ENCODE results near the gene UBE4B. TPM values are rescaled to one million over a fixed set of nuclear protein-coding genes. Genes with fewer than 3 reads are reported as not detected.

Gene UBE4B
- total and polyA plus RNA-seq, 2 of the 13 experiments (the other 11 are each of a cell fraction or from before 2014, with no cell fraction given): 15.2 to 24.8 TPM

DNA sequence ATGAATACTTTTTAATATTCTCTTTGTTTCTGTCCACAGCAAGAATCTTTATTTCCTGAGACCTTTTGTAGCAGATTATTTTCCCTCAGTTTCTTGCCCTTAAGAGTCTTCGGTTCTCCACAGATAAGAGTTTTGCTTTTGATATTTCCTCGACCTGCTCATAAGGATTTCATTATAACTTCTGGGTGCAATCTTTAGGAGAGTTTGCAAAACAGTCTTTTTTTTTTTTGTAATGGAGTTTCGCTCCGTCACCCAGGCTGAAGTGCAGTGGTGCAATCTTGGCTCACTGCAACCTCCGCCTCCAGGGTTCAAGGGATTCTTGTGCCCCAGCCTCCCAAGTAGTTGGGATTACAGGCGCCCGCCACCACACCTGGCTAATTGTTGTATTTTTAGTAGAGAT is 10.1 kb upstream of the UBE4B start:
- no peaks in the 10 kb centered on the region for H3K27me3 ChIP-seq (ENCODE audit: control insufficient read depth in 1 of 2, insufficient read depth in 2 of 2, low read length in 2 of 2)
- no peaks in the 10 kb centered on the region for H3K36me3 ChIP-seq (replicated peaks in 1 of 2; ENCODE audit: control insufficient read depth in 1 of 2, insufficient read depth in 2 of 2, low read length in 2 of 2)
- no peak overlapping the region for H3K27ac ChIP-seq (ENCODE audit: extremely low read length, insufficient read depth, low read length)
- FAIRE-seq (no peak), ATAC-seq (no peak), DNase-seq (ENCODE audit: low spot score) (no peak)
- intact Hi-C loops (cut with micrococcal nuclease; ENCODE audit: unreplicated experiment) (no loop called here), in situ Hi-C loops (cut with HindIII; ENCODE audit: extremely low pct_ligation_motif_present, low pct_unique_long_range_greater_than_20kb) (no loop called here)
- no peak overlapping the region for H3K4me3 ChIP-seq (replicated peaks in 1 of 3; ENCODE audit: insufficient read depth in 1 of 3, low read depth in 2 of 3, low read length in 3 of 3)
- no peak overlapping the region for H2AFZ ChIP-seq (ENCODE audit: low read length)
- no peaks in the 10 kb centered on the region for H3K79me2 ChIP-seq (ENCODE audit: insufficient read depth, low read length)
- POLR2A ChIA-PET: no interaction called here
- 51% methylated on average over 7 of the region's 7 CpGs for WGBS (ENCODE audit: low lambda C conversion rate)
- BruUV-seq (replicated peaks): no TSS peak
- H3K4me1 ChIP-seq (ENCODE audit: insufficient read depth, low read length): 0 out of 2 replicates have a peak, but pooled peaks cover 4% of the 10 kb centered on the region
- no peaks in the 10 kb centered on the region for H4K20me1 ChIP-seq (ENCODE audit: insufficient read depth, low read length)
- TF ChIP-seq KAT7 (CRISPR knock-in tag; IDR thresholded peaks at IDR 0.05; ENCODE audit: borderline replicate concordance) (no peak), NR2F2 (IDR thresholded peaks at IDR 0.05; ENCODE audit: borderline replicate concordance, low read depth) (no peak), KDM2A (CRISPR knock-in tag; IDR thresholded peaks at IDR 0.05; ENCODE audit: borderline replicate concordance, low read depth) (no peak), NR2F6 (IDR thresholded peaks at IDR 0.05) (no peak), NR2F6 (CRISPR knock-in tag; IDR thresholded peaks at IDR 0.05) (no peak), ZNF776 (CRISPR knock-in tag; IDR thresholded peaks at IDR 0.05) (no peak)
- H3K9me3 ChIP-seq (ENCODE audit: low read length): peaks cover 3% of the 10 kb centered on the region; the same call in 1 of the 2 replicates
- H3K4me2 ChIP-seq (ENCODE audit: low read depth, low read length): no peak overlapping the region
- CTCF ChIA-PET (ENCODE audit: low intra/inter-chr PET ratio, low total read pairs): no interaction called here
- no peak overlapping the region for H3K9ac ChIP-seq (ENCODE audit: insufficient read depth, low read depth, low read length)

DNA sequence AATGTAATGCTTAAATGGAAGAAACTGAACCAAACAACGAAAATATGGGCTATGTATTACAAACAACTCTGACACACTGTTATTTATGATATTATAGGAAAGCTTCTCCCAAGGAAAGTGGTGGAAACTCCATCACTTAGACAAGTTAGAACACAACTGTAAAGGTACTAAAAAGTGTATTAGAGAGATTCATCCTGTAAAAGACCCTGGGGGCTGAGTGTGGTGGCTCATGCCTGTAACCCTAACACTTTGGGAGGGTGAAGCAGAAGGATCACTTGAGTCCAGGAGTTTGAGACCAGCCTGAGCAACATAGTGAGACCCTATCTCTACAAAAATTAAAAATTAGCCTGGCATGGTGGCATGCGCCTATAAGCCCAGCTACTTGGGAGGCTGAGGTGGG is 7.4 kb upstream of the UBE4B start:
- no peaks in the 10 kb centered on the region for H3K36me3 ChIP-seq (replicated peaks in 1 of 2; ENCODE audit: control insufficient read depth in 1 of 2, insufficient read depth in 2 of 2, low read length in 2 of 2)
- ATAC-seq: no peak
- no peak overlapping the region for H2AFZ ChIP-seq (ENCODE audit: low read length)
- no peak overlapping the region for H3K4me2 ChIP-seq (ENCODE audit: low read depth, low read length)
- WGBS (ENCODE audit: low lambda C conversion rate): 50% methylated on average over 2 of the region's 2 CpGs
- BruUV-seq (replicated peaks): no TSS peak
- no peak overlapping the region for H3K9ac ChIP-seq (ENCODE audit: insufficient read depth, low read depth, low read length)
- no peak overlapping the region for H3K27ac ChIP-seq (ENCODE audit: extremely low read length, insufficient read depth, low read length)
- H3K4me1 ChIP-seq (ENCODE audit: insufficient read depth, low read length): 0 out of 2 replicates have a peak, but pooled peaks cover 4% of the 10 kb centered on the region
- TF ChIP-seq ZNF124 (CRISPR knock-in tag; IDR thresholded peaks at IDR 0.05) (no peak), ZNF160 (CRISPR knock-in tag; IDR thresholded peaks at IDR 0.05) (peak; percentile 99)
- TF ChIP-seq, protein P1, sequence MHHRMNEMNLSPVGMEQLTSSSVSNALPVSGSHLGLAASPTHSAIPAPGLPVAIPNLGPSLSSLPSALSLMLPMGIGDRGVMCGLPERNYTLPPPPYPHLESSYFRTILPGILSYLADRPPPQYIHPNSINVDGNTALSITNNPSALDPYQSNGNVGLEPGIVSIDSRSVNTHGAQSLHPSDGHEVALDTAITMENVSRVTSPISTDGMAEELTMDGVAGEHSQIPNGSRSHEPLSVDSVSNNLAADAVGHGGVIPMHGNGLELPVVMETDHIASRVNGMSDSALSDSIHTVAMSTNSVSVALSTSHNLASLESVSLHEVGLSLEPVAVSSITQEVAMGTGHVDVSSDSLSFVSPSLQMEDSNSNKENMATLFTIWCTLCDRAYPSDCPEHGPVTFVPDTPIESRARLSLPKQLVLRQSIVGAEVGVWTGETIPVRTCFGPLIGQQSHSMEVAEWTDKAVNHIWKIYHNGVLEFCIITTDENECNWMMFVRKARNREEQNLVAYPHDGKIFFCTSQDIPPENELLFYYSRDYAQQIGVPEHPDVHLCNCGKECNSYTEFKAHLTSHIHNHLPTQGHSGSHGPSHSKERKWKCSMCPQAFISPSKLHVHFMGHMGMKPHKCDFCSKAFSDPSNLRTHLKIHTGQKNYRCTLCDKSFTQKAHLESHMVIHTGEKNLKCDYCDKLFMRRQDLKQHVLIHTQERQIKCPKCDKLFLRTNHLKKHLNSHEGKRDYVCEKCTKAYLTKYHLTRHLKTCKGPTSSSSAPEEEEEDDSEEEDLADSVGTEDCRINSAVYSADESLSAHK (CRISPR knock-in tag; IDR thresholded peaks at IDR 0.05; ENCODE audit: borderline replicate concordance): no peak
- TF ChIP-seq, protein P2, sequence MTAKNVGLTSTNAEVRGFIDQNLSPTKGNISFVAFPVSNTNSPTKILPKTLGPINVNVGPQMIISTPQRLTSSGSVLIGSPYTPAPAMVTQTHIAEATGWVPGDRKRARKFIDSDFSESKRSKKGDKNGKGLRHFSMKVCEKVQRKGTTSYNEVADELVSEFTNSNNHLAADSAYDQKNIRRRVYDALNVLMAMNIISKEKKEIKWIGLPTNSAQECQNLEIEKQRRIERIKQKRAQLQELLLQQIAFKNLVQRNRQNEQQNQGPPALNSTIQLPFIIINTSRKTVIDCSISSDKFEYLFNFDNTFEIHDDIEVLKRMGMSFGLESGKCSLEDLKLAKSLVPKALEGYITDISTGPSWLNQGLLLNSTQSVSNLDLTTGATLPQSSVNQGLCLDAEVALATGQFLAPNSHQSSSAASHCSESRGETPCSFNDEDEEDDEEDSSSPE (CRISPR knock-in tag; IDR thresholded peaks at IDR 0.05): no peak
- H3K79me2 ChIP-seq (ENCODE audit: insufficient read depth, low read length): no peaks in the 10 kb centered on the region
- in situ Hi-C loops (cut with HindIII; ENCODE audit: extremely low pct_ligation_motif_present, low pct_unique_long_range_greater_than_20kb): no loop called here
- H3K9me3 ChIP-seq (ENCODE audit: low read length): peaks cover 3% of the 10 kb centered on the region; the same call in 1 of the 2 replicates
- H4K20me1 ChIP-seq (ENCODE audit: insufficient read depth, low read length): no peaks in the 10 kb centered on the region
- no peaks in the 10 kb centered on the region for H3K27me3 ChIP-seq (ENCODE audit: control insufficient read depth in 1 of 2, insufficient read depth in 2 of 2, low read length in 2 of 2)
- POLR2A ChIA-PET: no interaction called here
- no peak for FAIRE-seq
- CTCF ChIA-PET (ENCODE audit: low intra/inter-chr PET ratio, low total read pairs): interaction anchor here (0.6 kb wide), 1 partner anchor 349 kb away, joined by 3 read pairs; no protein-coding TSS in a partner anchor
- H3K4me3 ChIP-seq (replicated peaks in 1 of 3; ENCODE audit: insufficient read depth in 1 of 3, low read depth in 2 of 3, low read length in 3 of 3): no peak overlapping the region
- no peak for DNase-seq (ENCODE audit: low spot score)
- intact Hi-C loops (cut with micrococcal nuclease; ENCODE audit: unreplicated experiment): no loop called here

All from HepG2 (cell line).